Stimulated activated CD8-positive, alpha-beta memory T cell treated with anti-CD3 and anti-CD28 coated beads, Interleukin-7, amount 100 ng/mL, for 4 hours (primary cell): ENCODE results near the gene UNC13A.

ENCODE experiments used
- DNase-seq, 2 donors: peaks; one replicate each; pipeline ENCODE4 v3.0.0-alpha.2; 2020; ENCODE audit warnings: low read depth in 2 of 2

Gene UNC13A

DNA sequence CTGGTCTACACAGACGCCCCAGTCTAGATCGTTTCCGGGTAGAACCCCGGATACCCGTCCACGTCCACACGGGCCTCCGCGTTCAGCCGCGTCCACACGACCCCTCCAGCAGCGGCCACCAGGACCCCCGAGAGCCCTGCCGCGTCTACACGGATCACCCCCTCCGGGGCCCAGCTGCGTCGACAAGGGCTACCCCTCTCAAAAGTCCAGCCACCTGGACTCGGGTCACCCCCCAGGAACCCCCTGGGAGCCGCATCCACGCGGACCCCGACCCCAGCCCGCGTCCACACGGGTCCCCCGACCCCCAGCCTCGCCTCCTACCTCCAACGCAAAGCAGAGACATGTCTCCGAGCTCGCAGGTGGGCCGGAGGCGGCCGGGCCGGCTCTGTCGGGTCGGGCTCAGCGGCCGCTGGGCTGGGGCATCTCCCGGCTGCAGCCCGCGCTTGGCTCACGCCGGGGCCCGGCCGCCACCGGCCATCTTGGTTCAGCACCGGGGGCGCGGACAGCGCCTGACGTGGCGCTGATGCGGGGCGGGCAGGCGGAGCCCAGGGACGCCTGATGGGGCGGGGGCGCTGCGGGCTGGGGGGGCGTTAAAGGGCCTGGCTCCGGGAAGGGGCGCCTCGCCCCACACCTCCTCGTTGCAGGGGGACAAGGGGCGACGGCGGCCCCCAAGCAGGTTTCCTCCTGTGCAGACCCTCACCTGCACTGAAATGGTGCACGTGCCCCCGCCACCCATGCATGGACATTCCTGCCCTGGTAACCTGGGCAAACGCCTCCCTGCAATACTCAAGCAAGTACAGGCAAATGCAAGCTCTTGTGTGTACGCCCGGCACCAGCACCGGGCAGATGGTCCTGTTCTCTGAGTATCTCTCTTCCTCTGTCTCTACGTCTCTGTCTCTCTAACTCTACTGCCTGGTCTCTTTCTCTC is at the start of gene UNC13A:
Gene UNC13A, minus strand, starts transcription at position 498 of the 928 bp plus-strand sequence. Its CDS starts 155 bp downstream, at position 343.
- DNase-seq: peak in 1 of 2 donors; percentile 6

DNA sequence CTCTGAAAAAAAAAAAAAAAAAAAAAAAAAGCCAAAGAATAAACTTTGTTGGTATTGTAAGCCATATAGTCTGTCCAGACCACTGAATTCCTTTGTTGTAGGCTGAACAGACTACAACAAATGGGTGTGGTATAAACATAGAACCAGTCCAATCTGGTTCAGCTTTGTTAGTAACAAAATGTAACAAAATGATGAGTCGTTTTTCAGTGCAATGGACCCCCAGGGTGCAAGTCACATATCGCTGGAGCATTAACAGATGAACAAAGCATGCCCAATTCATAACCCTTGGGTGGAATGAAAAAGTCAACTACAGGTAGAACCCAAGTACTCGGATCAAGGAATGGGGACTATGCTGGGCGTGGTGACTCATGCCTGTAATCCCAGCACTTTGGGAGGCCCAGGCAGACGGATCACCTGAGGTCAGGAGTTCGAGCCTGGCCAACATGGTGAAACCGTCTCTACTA is 49.6 kb upstream of the UNC13A start:
- DNase-seq: no peak

DNA sequence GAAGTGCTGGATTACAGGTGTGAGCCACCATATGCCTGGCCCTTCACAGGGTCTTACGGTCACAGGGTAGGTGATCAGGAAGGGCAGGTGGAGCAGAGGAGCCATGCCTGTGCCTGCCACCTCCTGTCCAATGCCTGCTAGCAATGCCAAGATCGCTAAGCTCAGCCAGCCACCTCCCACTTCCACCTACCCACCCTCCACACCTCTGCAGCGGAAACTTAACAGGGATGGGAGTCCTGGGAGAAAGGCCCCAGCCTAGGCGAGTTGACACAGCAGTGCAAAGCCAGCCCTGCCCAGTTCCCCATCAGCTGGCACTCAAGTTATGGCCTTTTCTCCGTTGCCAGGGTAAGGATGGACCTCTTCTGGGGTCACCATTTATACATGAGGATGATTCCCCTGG is 47.3 kb upstream of the UNC13A start:
- DNase-seq: no peak

DNA sequence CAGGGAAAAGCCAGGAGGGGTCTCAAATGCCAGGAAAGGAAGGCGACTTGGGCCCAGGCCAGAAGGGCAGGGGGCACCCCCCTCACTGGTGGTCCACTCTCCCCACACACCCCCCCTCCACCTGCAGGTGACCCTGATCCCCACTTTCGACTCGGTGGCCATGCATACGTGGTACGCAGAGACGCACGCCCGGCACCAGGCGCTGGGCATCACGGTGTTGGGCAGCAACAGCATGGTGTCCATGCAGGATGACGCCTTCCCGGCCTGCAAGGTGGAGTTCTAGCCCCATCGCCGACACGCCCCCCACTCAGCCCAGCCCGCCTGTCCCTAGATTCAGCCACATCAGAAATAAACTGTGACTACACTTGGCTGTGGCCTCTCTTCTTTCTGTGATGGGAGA is 46.0 kb upstream of the UNC13A start:
- DNase-seq: no peak

DNA sequence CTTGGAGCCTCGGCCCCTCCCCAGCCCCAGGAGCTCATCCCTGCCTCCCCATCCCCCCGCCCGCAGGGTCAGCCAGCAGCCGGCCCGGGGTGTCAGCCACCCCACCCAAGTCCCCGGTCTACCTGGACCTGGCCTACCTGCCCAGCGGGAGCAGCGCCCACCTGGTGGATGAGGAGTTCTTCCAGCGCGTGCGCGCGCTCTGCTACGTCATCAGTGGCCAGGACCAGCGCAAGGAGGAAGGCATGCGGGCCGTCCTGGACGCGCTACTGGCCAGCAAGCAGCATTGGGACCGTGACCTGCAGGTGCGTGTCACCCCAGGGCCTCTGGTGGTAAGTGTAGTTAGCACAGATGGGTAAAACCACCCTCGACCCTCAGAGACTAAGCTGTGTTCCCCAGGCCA is 45.0 kb upstream of the UNC13A start:
- DNase-seq: no peak

DNA sequence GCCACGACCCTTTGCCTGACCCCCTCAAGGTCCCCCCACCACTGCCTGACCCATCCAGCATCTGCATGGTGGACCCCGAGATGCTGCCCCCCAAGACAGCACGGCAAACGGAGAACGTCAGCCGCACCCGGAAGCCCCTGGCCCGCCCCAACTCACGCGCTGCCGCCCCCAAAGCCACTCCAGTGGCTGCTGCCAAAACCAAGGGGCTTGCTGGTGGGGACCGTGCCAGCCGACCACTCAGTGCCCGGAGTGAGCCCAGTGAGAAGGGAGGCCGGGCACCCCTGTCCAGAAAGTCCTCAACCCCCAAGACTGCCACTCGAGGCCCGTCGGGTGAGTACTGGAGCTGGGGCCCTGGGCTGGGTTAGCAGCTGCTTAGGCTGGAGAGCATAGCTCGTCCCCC is 39.7 kb upstream of the UNC13A start:
- DNase-seq: no peak

DNA sequence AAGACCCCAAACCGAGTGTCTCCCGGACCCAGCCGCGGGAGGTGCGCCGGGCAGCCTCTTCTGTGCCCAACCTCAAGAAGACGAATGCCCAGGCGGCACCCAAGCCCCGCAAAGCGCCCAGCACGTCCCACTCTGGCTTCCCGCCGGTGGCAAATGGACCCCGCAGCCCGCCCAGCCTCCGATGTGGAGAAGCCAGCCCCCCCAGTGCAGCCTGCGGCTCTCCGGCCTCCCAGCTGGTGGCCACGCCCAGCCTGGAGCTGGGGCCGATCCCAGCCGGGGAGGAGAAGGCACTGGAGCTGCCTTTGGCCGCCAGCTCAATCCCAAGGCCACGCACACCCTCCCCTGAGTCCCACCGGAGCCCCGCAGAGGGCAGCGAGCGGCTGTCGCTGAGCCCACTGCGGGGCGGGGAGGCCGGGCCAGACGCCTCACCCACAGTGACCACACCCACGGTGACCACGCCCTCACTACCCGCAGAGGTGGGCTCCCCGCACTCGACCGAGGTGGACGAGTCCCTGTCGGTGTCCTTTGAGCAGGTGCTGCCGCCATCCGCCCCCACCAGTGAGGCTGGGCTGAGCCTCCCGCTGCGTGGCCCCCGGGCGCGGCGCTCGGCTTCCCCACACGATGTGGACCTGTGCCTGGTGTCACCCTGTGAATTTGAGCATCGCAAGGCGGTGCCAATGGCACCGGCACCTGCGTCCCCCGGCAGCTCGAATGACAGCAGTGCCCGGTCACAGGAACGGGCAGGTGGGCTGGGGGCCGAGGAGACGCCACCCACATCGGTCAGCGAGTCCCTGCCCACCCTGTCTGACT is 39.0 kb upstream of the UNC13A start:
- no peak for DNase-seq

DNA sequence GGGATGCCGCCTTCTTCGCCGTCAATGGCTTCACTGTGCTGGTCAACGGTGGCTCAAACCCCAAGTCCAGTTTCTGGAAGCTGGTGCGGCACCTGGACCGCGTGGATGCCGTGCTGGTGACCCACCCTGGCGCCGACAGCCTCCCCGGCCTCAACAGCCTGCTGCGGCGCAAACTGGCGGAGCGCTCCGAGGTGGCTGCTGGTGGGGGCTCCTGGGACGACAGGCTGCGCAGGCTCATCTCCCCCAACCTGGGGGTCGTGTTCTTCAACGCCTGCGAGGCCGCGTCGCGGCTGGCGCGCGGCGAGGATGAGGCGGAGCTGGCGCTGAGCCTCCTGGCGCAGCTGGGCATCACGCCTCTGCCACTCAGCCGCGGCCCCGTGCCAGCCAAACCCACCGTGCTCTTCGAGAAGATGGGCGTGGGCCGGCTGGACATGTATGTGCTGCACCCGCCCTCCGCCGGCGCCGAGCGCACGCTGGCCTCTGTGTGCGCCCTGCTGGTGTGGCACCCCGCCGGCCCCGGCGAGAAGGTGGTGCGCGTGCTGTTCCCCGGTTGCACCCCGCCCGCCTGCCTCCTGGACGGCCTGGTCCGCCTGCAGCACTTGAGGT is 38.1 kb upstream of the UNC13A start:
- DNase-seq: no peak

DNA sequence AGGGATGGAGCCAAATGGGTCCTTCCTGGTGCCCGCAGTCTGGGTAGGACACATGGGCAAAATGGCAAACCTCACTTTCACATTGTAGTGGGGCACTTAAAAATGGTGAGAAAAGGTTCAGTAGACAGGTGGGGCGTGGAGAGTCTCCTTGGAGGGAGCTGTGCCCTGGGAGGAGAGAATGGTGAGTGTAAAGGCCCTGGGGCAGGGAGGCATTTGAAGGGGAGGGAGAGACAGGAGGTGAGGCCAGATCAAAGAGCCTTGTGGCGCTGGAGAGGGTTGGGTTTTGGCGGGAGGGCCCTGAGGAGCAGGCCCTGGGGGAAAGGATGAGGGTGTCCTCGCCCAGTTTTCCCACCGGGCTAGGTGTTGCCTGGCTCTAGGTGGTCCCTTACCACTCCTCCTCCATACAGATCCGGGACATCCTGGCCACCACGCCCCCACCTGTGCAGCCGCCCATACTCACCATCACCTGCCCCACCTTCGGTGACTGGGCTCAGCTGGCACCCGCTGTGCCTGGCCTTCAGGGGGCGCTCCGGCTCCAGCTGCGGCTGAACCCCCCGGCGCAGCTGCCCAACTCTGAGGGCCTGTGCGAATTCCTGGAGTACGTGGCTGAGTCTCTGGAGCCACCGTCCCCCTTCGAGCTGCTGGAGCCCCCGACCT is 37.4 kb upstream of the UNC13A start:
- DNase-seq: no peak

DNA sequence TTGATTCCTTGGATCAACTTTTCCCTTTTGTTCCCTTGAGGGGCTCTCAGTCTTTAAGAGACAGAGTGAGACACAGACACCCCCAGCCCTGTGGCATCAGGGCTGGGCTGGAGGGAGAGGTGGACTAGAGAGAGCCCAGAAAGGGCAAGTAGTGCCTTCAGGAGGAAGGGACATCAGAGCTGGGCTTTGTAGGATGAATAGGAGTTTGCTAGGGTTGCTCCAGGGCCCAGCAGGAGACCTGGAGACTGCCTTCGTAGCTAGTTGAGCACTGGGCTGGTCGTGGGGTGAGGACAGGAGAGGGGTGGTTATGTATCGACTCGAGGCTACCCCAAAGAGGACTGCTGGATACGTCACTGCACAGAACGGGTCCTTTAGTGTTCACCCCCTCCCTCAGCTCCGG is 36.5 kb upstream of the UNC13A start:
- DNase-seq: no peak

DNA sequence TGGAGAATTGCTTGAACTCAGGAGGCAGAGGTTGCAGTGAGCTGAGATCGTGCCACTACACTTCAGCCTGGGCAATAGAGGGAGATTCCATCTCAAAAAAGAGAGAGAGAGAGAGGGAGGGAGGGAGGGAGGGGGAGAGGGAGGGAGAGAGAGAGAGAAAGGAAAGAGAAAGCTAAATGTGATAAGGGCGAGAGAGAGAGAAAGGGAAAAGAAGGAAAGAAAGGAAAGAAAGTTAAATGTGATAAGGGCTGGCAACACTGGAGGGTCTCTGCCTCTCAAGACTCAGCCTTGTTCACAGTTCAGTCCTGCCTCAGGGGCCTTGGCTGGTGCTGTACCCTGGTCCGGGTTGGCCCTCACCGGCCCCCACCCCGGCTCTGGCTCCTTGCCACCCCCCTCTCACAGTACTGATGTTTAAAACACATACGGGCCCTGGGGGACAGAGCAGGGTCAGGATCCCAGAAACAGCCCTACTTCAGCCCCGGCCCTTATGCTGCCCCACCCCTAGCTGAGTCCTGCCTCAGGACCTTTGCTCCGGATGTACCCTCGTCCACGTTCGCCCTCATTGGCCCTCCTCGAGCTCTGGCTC is 34.6 kb upstream of the UNC13A start:
- DNase-seq: no peak

DNA sequence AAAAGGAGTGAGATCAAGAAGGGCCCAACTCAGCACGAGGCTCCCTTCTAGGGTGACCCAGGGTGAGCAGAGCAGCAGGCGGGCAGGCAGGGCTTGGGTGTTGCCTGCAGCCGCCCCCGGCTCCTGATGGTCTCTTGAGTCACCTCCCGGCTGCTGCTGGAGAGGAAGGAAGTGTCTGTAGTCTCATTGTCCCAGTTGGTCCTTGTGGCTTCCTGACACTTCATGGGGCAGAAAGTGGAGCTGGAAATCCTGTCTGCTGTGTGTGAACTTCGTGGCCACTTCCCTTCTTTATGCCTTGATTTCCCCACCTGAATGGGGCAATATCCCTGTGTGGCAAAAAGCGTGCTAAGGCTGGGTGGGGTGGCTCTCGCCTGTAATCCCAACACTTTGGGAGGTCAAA is 33.7 kb upstream of the UNC13A start:
- DNase-seq: no peak

DNA sequence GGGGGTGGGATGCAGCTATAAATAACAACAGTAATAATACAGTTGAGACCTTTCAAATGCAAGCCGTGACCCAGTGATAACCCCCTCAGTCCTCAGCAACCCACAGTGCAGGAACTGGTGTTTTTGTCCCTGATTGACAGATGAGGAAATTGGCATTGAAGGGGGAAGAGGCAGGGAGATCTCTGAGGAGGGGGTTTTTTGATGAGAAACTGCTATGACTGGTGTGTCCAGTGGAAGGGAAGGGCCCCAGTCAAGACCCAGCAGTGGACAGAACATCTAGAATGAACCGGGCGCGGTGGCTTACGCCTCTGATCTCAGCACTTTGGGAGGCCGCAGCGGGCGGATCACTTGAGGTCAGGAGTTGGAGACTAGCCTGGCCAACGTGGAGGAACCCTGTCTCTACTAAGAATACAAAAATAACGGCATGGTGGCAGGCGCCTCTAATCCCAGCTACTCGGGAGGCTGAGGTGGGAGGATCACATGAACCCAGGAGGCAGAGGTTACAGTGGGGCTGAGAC is 33.0 kb upstream of the UNC13A start:
- no peak for DNase-seq

DNA sequence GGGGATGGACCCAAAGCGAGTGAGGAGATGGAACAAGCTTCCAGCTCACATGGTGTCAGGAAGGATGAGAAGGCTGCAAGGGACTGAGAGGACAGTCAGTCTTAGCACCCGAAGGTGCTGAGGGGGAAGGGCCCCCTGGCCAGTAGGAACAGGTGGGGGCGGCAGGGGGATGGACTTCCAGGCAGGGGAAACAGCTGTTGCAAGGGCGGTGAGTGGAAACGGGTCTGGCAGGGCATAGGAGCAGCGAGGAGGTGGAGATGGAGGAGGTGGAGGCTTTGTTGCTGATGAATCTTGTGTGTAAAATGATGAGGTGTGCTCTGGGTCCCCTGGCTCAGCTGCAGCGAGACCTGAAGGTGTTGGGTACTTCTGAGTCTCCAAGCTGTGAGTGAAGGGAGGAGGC is 32.3 kb upstream of the UNC13A start:
- no peak for DNase-seq

DNA sequence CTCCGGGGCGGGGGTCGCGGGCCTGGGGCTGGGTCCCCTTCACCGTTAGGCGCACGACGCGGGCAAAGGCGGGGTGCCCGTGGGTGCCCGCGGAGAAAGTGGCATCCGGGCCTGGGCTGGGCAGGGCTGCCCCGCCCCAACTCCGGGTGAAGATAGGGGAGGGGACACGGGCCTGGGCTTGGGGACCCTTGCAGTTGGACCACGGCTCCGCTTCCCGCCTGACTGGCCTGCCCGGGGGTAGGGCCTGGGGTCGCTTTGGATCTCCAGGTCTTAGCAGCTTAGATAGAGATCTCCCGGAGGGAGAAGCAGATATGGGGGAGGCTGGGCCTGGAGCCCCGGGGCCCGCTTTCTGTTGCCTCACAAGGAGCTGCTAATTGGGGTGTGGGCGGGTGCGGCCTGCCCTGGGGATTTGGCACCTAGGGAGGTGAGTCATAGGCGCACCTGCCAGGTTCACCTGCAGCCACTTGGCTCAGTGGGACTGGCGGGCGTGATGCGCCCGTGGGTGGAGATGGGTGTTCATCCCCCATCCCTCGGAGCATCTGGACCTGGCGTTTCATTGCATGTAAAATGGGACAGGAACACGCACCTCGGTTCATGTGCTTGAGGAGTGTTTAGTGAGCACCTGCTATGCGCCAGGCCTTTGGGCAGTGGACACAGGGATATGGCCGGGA is 31.7 kb upstream of the UNC13A start:
- DNase-seq: peak; percentile 54 to 55

DNA sequence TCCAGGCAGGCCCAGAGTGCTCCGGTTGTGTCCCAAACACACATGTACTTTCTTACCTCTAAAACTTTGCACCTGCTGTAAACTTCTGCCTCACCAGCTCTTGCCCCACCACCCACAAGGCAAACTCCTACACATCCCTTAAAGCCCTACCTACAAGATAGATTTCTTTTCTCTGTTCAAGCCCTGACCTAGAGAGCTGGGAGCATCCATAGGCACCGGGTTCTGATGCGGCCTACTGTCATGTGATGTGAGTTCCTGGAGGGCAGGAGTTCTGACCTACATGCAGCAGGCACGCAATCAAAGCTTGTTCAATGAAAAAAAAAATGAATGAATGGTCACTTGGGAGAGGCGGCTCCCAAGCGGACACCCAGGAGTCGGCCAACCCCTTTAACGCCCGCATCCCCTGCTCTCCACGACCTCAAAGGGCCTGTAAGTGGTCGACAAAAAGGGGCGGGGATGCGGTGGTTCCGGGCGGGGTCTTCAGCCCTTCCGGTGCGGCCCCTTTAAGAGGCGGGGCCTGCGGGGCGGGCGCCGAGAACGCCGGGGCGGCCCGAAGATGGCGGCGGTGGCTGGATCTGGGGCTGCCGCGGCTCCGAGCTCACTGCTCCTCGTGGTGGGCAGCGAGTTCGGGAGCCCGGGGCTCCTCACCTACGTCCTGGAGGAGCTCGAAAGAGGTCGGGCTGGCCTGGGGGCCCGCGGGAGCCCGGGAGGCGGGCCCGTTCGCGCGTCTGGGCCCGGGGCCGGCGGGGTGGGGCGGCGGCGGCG is 31.0 kb upstream of the UNC13A start, which contains the start of gene MAP1S:
Gene MAP1S, plus strand, starts transcription at position 534 of the 765 bp plus-strand sequence. Its CDS starts 23 bp downstream, at position 557.
- DNase-seq: peak; percentile 8 to 62

DNA sequence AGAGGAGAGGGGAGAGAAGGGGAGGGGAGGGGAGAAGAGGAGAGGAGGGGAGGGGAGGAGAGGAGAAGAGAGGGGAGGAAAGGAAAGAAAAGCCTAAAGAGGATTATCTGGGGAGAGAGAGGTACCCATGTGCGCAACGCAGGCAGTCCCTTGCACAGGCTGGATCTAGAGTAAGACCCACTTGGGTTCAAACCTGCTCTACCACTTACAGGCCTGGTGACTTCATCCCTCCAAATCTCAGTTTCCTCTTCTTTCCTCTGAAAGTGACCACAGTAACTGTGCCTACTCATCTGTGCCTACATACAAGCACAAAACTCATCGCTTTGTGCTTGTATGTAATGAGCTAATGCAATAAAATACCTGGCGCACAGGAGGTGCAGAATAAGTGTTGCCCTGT is 30.4 kb upstream of the UNC13A start:
- DNase-seq: no peak

DNA sequence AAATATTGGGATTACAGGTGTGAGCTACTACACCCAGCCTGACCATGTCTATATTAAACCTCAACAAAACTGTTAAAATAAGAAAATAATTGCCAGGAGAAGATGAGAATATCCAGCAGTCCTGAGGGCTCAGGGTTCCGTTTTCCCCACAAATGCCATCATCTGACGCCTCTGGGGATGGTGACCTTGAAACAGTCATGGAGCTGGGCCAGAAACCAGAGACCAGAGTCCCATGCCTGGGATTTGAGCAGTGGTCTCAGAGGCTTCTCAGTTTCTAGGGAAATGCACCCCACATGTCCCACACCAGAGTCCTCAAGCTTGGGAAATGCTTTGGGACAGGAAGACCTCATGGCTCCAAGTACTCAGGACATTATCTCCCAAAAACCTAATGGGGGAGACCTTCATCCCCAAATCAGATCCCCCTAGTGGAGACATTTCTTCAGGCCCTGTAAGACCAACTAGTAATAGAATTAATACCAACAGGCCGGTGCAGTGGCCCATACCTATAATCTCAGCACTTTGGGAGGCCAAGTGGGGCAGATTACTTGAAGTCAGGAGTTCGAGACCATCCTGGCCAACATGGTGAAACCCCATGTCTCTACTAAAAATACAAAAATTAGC is 28.3 kb upstream of the UNC13A start:
- DNase-seq: no peak

DNA sequence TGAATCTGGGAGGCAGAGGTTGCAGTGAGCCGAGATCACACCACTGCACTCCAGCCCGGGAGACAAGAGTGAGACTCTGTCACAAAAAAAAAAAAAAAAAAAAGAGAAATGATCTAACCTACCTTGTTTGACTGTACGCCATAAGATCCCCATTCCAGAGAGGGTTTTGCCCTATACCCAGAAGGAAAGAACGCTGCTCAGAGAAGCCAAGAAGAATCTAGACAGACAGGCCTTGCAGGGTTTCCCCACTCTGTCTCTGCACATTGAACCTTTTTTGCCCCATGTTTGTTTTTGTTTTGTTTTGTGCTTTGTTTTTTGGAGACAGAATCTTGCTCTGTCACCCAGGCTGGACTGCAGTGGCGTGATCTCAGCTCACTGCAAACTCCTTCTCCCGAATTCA is 23.7 kb upstream of the UNC13A start:
- DNase-seq: no peak
